EL (cell line): ENCODE results near the gene SUGCT.
"Not testable (repeated sequence)": the region's sequence is repeated elsewhere in the genome, so short reads cannot be mapped to it uniquely, and the experiment has no call there.

Experiments
- DNase-seq: peaks from one replicate; pipeline ENCODE4 v3.0.0-alpha.2; 2016

Gene SUGCT

DNA sequence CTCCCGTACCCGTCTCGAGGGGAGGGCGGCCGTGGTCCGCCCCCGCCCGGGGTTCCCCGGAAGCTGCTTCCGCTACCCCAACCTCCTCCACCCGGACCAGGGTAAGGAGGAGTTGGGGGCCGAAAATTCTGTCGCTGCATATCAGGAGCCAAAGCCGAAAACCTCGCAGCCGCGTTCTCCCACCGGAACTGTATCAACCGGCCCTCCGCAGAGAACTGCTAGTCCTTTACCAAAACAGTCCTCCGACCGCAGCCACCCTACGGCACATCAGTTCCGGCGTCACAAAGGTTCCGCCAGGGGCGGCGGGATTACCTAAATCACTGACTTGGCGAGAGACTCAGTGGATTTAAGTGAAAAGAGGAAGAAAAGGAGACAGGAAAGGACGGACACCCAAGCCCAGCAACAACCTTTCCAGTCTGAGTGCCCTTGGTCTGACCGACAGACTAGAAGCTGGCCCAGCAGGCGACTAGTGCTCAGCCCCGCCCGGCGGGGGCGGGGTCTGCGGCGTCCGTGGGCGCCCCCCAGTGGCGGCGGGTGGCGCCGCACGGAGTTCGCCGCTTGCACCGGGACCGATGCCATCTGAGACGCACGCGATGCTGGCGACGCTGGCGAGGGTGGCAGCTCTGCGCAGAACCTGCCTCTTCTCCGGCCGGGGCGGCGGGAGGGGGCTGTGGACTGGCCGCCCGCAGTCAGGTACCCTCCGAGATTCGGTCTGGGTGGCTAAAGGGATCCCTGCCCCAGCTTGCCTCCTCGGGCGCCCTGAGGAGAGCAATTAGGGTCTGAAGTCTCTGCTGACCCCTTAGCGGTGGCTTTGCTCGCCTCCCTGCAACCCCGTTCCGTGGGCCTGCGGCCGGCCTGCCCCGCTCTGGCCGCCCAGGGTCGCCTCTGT, at the start of gene SUGCT, which contains the start of gene MPLKIP:
Gene SUGCT (plus strand): TSS at position 578 of the 889 bp plus-strand sequence.
Gene MPLKIP (minus strand): TSS at position 195 of the 889 bp plus-strand sequence. CDS start 55 bp downstream, at position 140.
- DNase-seq: peak; percentile 84

DNA sequence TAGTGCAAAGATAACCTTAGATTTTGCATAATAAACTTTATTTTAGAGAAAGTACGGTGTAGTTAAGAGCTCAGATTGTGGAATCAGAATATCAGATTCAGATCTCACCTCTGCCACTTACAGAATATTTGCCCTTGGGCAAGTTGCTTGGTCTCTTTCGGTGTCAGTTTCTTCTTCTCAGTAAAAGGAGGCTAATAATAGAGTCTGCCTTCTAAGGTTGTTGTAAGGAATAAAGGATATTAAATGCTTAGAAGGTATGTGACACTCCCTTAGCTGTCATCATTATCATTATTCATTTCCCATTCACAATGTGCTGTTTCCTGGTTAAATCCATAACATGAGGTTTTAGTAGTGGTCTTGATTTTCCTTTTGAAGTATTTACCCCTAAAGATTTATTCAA, 42.6 kb upstream of the SUGCT start:
- DNase-seq: no peak

DNA sequence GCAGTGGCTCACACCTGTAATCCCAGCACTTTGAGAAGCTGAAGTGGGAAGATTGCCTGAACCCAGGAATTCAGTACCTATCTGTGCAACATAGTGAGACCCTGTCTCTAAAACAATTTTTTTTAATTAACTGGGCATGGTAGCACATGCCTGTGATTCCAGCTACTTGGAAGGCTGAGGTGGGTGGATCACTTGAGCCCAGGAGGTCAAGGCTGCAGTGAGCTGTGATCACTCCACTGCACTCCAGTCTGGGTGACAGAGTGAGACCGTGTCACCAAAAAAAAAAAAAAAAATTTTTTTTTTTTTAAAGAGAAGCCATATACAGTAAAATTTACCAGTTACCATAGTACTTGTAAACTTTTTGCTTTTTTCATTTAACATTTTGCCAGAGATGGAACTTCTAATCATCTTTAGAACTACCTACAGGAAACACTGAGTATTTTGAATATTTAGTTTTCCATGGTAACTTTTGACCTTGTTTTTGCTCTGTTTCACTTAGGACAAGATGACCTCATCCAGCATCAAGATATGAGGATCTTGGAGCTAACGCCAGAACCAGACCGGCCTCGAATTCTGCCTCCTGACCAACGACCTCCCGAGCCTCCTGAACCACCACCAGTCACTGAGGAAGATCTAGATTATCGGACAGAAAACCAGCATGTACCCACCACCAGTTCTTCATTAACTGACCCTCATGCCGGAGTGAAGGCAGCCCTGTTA, 41.0 kb upstream of the SUGCT start:
- DNase-seq: no peak

DNA sequence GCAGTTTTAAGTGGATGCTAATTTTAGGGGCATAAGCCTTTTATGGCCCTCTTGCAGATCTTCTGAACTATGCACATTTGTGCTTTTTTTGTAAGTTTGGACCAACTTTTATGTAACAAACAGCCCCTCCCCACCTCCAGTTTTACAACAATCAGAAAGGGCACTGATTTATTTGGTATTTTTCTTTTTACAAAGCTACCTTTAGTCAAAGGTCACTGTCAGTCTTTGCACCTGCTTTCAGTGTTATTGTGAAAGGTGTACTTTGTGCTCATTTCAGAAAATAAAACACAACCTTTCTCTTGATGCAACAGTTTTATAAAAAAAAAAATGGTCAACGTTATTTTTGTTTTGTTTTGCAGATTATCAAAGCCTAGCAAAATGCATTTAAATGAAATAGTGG, 39.6 kb upstream of the SUGCT start:
- DNase-seq: no peak

DNA sequence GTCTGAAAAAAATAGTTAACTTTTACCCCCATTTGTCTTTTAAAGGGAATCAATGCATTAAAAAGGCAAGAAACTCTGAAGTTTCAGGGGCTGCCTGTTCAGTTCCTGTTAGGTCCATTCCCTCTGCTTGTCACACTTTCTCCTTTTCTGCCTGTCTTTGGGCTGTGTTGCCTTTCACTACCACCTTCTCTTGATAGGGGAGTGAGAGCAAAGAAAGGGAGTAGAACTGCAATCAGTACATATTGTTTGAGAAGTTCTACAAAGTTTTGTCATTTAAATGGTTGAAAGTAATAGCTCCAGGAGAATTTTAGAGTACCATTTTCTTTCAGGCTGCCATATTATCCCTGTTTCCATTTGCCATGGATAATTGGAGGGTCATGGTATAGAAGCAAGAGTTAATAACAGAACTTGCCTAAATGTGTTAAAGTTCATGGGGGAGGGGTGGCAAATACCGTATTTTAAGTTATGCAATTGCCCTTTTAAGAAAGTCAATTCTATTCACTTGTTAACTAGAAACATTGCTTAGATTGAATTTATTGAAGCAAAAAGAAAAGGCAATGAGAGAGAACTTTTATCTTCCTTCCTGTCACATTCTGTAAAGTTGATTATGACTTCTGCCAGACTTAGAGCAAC, 39.0 kb upstream of the SUGCT start:
- no peak for DNase-seq

DNA sequence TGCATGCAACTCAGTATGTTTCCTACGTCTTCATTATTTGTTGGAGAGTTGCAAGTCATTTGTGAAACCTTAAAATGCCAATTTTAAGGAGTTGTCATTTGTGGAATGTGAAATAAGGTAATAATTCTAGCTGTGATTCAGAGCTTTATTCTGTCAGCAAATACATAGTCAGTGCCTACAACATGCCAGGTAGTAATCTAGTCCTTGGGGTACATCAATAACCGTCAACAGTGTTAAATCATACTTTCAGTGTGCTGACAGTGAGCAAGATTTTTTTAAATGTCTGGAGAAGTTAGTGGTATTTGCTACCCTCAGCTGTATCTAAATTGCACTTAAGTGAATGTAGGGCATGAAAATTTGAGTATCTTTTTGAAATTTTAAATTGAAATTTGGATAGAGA, 37.1 kb upstream of the SUGCT start:
- no peak for DNase-seq

DNA sequence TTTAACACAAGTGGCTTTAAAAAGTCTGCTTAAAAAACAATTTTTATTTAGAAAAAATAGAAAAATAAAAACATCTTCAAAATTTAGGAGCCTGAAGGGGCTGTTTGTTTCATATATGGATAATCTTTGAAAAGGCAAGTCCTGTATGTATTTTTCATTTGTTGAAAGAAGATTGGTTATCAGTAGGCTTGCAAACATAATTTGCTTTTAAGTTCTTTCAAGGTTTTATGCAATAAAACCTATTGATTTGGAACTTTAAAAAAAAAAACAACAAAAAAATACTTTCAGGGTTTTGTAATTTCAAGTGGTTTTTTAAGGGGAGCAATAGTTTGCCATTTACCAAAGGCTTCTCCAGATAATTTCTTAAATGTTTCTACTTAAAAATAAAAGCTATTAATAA, 36.0 kb upstream of the SUGCT start:
- no peak for DNase-seq

DNA sequence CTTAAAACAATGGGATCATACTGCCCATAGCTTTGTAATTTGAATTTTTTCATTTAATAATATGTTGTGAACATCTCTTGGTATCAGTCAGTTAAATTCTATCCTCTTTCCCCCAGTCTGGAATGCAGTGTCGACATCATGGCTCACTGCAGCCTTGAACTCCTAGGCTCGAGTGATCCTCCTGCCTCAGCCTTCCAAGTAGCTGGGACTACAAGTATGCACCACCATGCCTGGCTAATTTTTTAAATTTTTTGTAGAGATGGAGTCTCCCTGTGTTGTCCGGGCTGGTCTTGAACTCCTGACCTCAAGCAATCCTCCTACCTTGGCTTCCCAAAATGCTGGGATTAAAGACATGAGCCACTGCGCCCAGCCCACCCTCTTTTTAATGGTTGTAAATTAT, 35.0 kb upstream of the SUGCT start:
- no peak for DNase-seq

DNA sequence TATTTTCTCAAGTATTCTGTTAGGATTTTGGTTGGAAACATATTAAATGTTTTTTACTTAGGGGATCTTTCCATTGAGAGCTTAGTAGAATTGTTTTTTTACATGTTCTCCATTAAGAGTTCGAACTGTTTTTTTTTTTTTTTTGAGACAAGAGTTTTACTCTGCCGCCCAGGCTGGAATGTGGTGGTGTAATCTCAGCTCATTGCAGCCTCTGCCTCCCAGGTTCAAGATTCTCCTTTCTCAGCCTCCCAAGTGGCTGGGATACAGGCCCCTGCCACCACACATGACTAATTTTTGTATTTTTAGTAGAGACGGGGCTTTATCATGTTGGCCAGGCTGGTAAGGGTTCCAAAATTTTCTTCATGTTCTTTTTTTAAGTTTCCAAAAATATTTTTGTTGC, 33.6 kb upstream of the SUGCT start:
- no peak for DNase-seq

DNA sequence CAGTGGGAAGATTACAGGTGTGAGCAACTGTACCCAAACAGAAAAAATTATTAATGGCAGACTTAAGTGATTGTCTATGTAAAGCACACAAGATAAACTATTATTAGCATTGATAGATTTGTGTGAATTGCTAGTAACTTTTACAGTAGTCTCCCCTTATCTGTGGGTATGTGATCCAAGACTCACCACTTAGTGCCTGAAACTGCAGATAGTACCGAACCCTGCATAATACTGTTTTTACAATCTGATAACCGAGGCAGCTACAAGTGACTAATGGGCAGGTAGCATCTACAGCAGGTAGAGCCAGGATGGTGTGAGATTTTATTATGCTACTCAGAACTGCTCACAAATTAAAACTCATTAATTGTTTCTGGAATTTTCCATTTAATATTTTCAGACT, 31.9 kb upstream of the SUGCT start:
- no peak for DNase-seq

DNA sequence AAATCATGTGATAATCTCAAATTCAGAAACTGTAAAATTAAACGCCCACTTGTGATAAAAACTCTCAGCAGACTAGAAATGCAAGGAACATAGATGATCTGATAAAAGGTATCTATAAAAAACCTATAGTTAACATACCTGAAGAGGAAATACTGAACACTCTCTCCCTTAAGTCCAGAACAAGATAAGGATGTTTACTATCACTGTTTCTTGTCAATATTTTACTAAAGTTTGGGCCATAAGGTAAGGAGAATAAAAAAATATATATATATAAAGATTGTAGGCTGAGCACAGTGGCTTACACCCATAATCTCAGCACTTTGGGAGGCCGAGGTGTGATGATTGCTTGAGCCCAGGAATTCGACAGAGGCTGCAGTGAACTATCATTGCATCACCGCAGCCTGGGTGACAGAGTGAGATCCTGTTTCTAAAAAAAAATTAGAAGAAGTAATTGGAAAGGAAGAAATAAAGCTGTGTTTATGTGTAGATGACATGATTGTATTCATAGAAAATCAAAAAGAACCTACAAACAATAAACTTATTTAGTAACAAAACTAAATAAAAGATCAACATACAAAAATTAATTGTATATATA, 28.8 kb upstream of the SUGCT start:
- DNase-seq: no peak

DNA sequence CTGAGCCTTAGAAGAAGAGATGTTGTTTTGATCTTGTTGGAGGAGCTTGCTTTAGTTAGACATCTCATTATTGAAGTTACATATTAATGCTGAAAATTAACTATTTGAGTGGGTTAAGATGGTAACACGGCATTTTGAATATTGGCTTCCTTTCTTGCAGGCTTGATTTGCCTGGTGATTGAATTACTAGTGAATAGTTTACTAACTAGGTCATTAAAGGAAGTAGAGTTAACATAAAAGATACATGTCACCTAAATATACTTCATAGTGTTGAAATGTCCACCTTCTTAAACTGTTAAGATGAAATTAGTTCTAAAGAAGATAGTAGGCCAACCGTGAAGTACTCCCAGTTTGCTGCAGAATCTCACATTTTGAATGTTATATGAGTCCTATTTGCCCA, 18.9 kb upstream of the SUGCT start:
- no peak for DNase-seq

DNA sequence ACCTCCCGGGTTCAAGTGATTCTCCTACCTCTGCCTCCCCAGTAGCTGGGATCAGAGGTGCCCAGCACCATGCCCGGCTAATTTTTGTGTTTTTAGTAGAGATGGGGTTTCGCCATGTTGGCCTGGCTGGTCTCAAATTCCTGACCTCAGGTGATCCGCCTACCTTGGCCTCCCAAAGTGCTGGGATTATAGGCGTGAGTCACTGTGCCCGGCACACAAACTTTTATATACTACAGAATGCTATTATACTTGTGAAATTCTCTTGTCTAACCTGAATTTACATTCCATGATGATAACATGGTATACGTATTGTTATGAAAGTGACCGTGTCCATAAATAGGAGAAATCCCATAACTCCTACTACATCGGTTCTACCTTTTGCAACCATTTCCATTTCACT, 17.6 kb upstream of the SUGCT start:
- DNase-seq: not testable (repeated sequence)

DNA sequence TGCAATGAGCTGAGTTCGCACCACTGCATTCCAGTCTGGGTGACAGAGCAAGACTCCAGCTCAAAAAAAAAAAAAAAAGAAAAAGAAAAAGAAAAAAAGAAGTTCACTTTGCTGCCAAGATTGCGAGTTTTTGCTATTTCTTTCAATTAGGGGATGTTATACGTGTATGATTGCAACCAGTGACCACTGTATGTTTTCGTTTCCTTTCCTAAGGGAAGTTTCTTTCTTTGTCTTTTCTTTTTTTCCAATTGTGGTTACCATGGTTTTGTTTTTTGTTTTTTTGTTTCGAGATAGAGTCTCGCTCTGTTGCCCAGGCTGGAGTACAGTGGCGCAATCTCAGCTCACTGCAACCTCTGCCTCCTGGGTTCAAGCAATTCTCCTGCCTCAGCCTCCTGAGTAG, 16.6 kb upstream of the SUGCT start:
- not testable (repeated sequence) for DNase-seq

DNA sequence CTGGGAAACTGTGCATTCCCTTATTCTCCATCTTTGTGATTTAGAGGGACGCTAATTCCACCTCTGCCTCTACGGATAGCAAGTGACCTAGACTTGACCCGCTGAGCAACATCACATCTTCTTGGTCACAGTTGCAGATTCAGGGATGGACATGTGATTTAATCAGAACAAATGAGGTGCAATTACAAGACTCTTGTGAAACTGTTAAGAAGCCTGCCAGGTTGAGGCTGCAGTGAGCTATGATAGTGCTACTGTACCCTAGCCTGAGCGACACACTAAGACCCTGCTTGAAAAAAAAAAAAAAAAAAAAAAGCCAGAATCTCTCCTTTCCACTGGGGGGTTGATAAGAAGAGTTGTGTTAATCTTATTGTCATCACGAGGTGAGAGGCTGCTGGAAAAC, 14.8 kb upstream of the SUGCT start:
- DNase-seq: no peak

DNA sequence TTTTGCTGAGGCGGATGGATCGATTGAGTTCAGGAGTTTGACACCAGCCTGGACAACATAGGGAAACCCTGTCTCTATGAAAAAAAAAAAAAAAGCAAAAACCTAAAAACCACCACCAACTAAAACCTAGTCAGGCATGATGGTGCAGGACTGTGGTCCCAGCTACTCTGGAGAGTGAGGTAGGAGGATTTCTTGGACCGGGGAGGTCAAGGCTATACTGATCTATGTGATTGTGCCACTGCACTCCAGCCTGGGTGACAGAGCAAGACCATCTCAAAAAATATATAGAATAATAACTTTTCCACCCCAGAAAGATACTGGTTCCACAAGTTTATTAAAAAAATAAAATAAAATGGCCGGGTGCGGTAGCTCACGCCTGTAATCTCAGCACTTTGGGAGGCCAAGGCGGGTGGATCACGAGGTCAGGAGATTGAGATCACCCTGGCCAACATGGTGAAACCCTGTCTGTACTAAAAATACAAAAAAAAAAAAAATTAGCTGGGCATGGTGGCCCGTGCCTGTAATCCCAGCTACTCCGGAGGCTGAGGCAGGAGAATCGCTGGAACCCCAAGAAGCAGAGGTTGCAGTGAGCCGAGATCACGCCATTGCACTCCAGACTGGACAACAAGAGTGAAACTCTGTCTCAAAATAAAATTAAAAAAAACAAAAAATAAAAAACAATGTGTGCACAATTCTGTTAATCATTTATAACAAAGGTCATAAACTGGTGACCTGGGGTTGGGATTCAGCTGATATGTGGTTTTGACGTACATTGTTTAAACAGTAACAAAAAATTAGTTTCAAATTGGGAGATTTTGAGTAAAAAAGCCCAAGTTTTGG, 12.5 kb upstream of the SUGCT start:
- not testable (repeated sequence) for DNase-seq

DNA sequence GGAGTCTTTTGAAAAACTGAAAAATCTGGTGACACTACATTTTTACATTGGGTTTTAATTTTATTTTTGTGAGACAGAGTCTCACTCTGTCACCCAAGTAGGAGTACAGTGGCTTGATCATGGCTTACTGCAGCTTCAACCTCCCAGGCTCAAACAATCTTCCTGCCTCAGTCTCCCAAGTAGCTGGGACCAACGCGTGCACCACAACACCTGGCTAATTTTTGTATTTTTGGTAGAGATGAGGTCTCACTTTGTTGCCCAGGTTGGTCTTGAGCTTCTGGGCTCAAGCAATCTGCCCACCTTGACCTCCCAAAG, 11.9 kb upstream of the SUGCT start:
- no peak for DNase-seq

DNA sequence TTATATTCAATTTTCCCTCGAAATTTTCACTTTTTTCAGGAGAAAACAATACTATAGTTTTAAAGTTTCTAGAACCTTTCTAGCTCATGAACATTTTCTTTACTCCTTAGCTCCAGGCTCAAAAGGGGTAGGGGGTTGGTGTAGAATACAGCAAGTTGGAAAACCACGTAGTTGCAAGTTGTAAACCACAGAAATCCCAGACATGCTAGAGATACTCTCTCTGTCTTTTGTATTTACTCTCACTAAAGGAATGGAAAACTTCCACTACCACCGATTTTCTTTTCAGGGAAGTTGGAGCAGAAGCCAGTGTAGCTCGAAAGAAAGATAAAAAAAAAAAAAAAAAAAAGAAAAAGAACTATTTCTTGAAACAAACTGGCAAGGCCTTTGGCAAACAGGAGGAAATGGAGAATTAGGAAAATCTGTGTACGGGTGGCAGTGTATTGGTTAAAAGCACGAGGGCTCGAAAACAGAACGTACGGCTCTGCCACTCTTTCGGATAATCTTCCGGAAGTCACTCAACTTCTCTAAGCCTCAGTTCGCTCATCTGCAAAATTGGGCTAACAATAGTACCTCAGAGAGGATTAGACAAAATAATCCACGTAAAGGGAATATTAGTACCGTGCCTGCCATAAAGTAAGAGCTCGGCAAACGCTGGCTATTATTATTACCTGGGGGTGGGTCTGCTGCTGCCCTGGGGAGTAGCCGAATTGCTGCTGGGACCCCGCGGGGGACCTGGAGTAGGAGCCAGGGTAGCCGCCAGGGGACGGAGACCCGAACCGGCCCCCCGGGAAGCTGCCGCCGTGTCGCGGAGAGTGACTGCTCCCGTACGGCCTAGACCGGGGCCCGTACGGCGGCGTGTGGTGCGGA, 1.0 kb upstream of the SUGCT start:
- peak; percentile 17 for DNase-seq

DNA sequence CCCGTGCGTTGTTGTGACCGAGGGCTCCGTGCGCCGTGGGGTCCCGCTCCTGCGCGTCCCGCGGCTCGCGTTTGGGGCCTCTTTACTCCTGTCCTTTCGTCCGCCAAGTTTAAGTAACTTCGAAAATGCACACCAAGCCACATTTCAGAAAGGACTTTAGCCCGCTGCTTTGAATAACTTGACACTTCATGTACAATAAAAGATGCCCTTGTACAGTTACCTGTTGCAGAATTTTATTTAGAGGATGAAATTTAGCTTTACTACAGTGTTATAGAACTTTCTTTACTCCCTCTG, 459 bp downstream of the SUGCT start:
- DNase-seq: no peak

DNA sequence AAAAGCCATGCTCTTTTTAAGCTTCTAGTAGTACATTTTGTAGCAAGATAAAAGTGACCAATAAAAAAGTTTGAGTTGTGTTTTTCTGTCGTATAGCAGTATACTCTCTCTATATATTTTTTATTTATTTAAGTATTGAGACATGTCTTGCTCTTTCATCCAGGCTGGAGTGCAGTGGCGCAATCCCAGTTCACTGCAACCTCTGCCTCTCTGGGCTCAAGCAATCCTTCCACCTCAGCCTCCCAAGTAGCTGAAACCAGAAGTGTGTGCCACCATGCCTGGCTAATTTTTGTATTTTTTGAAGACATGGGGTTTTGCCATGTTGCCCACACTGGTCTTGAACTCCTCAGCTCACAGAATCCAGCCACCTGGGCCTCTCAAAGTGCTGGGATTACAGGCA, 2.8 kb downstream of the SUGCT start:
- no peak for DNase-seq

DNA sequence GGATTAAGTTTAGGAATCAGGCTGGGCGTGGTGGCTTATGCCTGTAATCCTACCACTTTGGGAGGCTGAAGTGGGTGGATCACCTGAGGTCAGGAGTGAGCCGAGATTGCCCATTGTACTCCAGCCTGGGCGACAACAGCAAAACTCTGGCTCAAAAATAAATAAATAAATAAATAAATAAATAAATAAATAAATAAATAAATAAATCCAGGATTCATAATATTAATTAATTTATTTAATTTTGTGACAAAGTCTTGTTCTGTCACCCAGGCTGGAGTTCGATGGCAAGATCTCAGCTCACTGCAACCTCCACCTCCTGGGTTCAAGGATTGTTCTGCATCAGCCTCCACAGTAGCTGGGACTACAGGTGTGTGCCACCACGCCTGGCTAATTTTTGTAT, 4.2 kb downstream of the SUGCT start:
- DNase-seq: no peak

DNA sequence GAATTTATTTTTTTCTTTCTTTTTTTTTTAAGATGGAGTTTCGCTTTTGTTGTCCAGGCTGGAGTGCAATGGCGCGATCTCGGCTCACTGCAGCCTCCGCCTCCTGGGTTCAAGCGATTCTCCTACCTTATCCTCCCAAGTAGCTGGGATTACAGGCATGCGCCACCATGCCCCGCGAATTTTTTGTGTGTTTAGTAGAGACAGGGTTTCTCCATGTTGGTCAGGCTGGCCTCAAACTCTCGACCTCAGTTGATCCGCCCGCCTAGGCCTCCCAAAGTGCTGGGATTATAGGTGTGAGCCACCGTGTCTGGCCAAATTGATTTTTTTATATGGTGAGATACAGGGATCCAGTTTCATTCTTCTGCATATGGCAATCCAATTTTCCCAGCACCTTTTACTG, 5.1 kb downstream of the SUGCT start:
- not testable (repeated sequence) for DNase-seq
